ENCODE data around the gene SDHAF2. TPM values are rescaled to one million over a fixed set of nuclear protein-coding genes. Genes with fewer than 3 reads are reported as not detected.
"Not testable (repeated sequence)": the region's sequence is repeated elsewhere in the genome, so short reads cannot be mapped to it uniquely, and the experiment has no call there.

The SDHAF2 gene
- total RNA-seq, 1 donor from 2014 or later, result 68.5 TPM

GRCh38 chr11:61474013-61474643 lies 44.2 kb downstream of the SDHAF2 start:
- FAIRE-seq, result no peak

GRCh38 chr11:61475433-61475832 lies 45.5 kb downstream of the SDHAF2 start:
- no peak for DNase-seq (ENCODE audit: low spot score in 2 of 2)
- FAIRE-seq, result no peak

More at GRCh38 chr11:61474013-61474643, 44.2 kb downstream of the SDHAF2 start:
- DNase-seq (ENCODE audit: low spot score in 2 of 2), result no peak

DNA sequence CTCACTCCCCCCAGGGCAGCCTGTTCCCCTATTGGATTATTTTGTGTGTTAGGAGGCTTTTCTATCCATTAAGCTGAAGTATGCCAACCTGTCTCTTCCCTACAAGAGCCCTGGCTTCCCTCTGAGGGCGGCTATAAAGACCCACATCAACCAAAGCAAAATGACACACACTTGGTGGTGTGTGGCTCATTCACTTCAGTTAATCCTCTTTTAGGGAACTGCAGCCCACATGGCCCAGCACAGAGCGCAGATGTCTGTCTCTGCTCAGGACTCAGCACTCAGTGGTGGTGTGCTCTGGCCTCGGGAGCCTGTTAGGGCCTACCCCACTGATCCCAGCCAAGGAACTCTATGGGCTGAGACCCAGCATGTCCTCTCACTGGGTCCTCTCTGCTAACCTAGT lies 46.4 kb downstream of the SDHAF2 start:
- no peak for FAIRE-seq
- DNase-seq (ENCODE audit: low spot score in 2 of 2), result no peak

DNA sequence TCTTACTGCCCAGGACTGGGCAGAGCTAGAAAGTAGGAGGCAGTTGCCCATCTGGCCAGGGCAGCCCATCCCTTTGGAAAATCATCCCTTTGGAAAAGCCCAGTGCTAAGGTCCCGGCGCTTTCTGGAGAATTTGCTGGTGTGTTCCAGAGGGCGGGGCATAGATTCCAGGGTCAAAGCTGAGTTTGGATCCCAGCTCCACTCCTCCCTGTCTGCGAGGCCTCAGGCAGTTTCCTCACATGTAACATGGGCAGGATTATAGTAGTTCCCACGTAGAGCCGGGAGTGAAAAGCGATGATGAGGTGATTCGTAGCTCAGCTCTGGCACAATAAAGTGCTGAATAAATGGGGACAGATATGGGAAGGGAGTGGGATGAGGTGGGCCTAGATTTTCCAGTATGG lies 47.2 kb downstream of the SDHAF2 start:
- FAIRE-seq, result no peak
- DNase-seq (ENCODE audit: low spot score in 2 of 2), result peak in 1 of 2 donors; percentile 1

DNA sequence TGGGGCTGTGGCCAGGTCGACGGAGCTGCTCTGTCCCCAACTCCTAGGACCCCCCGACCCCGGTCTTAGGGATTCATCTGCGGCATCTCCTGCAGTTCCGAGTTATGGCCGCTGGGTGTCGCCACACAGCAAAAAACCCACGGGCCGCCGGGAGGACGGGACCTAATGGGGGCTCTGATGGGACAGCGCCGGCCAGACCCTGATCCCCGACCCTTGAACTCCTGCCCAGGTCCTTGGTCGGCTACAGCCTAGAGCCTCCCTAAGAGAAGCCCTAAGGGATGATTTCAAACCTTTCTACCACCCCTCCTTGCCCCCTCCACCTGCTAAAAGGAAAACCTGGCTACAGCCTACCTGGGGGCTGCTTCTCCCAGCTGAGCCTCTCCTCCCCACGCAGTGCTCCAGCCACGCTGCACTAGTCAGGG lies 47.8 kb downstream of the SDHAF2 start:
- DNase-seq (ENCODE audit: low spot score in 2 of 2) (peak in 1 of 2 donors; percentile 68), FAIRE-seq (no peak)

- not testable (repeated sequence) for FAIRE-seq; DNase-seq (ENCODE audit: low spot score in 2 of 2)
Observed at GRCh38 chr11:61479360-61480058, 49.6 kb downstream of the SDHAF2 start.

DNA sequence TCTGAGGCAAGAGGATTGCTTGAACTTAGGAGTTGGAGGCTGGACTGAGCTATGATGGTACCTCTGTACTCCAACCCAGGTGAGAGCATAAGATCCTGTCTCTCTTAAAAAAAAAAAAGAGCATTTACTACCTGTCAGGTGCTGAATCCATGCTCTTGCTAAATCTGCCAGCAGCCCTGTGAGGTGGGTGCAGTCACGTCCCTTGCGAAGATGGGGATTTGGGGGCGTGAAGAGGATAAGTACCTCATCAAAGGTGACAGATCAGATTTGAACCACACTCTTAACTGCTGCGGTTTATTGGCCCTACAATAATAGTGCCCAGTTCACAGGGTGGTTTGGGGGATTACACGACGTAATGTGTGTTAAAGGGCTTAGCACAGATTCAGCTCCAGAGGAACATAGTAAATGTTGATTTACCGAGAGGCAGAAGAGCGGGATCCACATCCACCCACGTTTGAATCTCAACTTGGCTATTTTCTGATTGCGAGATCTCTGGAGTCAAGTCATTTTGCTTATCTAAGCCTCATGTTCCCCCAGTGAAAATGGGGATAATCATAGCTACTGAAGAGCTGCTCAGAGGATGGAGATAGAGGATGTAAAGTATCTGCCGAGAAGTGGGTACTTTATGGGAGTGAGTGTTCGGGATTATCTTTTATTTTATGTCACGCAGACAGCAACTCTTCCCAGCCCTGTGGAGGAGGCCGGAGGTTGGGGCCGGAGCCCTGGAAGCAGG lies 50.5 kb downstream of the SDHAF2 start:
- DNase-seq (ENCODE audit: low spot score in 2 of 2) (peak in 1 of 2 donors; percentile 21), FAIRE-seq (no peak)

GRCh38 chr11:61480994-61481335 lies 51.0 kb downstream of the SDHAF2 start:
- no peak for FAIRE-seq
- peak in 1 of 2 donors; percentile 51 for DNase-seq (ENCODE audit: low spot score in 2 of 2)

GRCh38 chr11:61481806-61482205 lies 51.9 kb downstream of the SDHAF2 start:
- DNase-seq (ENCODE audit: low spot score in 2 of 2), result peak in 1 of 2 donors; percentile 4
- FAIRE-seq, result no peak

GRCh38 chr11:61482513-61482912 lies 52.6 kb downstream of the SDHAF2 start:
- FAIRE-seq, result no peak
- peak in 1 of 2 donors; percentile 22 for DNase-seq (ENCODE audit: low spot score in 2 of 2)

DNA sequence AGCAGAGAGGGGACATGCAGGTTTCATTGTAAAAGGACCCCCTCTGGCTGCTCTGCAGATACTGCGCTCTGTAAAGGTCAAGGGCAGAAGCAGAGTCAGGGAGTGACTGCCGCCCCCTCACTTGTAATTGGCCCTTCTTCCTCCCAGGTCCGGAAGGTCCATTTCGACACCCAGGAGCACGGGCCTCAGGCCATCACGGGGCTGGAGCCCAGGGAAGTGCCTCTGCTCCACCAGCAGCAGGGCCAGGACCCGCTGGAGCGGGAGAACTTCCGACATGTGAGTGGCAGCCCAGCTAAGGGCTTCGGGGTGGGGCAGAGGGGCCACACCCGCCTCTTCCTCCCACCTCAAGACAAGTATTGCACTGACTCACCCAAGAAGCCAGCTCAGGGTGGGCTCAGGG lies 54.6 kb downstream of the SDHAF2 start:
- no peak for FAIRE-seq

DNA sequence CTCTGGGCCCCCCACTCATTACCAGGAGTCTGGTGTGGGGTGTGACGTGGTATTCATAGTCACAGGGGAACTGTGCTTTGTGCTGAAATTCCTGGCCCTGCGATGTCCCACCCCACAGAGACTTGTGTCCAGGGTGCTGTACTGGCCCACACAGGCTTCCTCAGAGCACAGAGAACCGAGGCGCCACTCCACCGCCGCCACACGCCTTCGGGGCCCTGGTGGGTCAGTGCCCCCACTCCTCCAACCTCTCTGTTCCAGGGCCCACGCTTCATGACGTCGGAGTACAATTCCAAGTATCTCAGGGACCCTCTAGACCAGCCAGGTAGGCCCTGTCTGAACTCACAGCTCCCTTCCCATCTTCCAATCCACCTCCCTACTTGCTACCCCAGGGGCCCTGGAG lies 55.2 kb downstream of the SDHAF2 start:
- FAIRE-seq (no peak), DNase-seq (ENCODE audit: low spot score in 2 of 2) (peak in 1 of 2 donors; percentile 2)

More for the DNA sequence above, 54.6 kb downstream of the SDHAF2 start:
- peak in 1 of 2 donors; percentile 8 for DNase-seq (ENCODE audit: low spot score in 2 of 2)

DNA sequence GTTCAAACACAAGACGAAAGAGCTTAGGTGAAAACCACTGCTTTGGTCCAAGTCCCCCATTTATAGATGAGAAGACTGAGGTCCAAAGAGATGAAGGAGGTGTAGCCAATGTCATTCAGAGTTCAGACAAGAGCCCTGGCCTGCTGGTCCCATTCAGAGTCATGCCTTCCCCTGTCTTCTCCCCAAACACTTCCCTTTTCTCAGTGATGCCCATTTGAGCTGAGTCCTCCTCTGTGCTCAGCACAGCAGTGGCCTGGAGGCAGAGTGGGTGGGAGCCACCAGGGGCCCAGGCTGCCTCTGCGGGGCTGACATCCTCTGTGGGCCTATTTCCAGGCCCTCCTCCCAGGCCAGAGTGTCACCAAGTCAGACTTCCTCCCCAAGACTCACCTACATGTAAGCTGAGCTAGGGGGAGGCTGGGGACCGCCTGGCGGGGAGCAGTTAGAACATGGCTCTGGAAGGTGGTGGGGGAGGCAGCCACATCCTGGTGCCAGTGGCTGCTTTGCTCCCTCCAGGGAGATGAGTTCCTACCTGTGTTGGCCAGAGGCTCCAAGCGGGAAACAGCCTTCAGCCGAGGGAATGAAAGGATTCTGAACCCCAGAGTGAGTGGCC lies 56.2 kb downstream of the SDHAF2 start:
- DNase-seq (ENCODE audit: low spot score in 2 of 2) (peak in 1 of 2 donors; percentile 5), FAIRE-seq (no peak)

DNA sequence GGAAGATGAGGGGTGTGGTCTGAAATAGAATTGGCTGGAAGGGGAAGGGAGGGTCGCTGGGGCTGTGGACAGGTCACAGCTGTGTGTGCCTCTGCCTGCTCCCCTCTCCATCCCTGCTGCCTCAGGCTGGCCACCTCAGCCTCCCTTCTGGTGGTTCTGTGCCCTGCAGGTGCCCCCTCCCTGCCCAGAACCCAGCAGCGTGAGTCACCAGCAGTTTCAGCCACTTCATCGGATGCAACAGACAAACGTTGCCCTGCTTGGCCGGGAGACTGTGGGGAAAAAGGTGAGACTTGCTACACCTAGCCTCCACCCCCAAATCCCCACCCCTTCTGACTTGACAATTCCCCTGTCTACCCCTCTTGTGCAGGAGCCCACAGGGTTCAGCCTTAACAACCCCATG lies 56.9 kb downstream of the SDHAF2 start:
- no peak for FAIRE-seq

DNA sequence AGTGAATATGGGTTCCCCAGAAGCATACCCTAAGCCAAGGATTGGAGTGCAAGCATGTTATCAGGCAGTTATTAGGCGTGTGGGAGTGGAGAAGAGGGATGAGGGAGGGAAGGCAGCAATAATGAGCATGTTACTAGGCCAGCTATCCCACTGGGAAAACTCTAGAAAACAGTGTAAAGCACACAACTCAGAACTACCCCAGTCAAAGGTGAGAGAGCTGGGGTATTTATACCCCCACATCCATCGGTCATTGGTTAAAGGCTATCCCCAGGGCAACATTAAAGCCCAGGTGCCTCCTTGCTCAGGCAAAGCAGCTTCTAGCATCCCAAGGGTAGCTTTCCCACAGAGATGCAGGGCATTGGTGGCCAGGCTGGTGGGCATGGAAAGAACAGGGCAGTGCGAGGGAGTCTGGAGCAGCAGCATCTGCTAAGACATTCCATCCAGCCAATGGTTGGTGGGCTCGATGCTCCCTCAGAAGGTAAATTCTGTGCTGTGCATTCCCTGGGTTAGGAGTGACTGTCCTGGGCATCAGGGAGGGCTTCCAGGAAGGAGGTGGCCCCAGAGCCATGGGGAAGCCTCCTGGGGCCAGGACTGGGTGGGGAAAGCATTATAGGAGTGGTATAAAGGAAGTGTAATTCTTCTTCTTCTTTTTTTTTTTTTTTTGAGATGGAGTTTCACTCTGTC lies 57.6 kb downstream of the SDHAF2 start:
- no peak for DNase-seq (ENCODE audit: low spot score in 2 of 2)
- no peak for FAIRE-seq

More for the DNA sequence above, 56.9 kb downstream of the SDHAF2 start:
- no peak for DNase-seq (ENCODE audit: low spot score in 2 of 2)

- no peak for DNase-seq (ENCODE audit: low spot score in 2 of 2)
- FAIRE-seq, result no peak
Observed at GRCh38 chr11:61488651-61489291, 58.8 kb downstream of the SDHAF2 start.

GRCh38 chr11:61489833-61490721 lies 60.2 kb downstream of the SDHAF2 start:
- FAIRE-seq (no peak), DNase-seq (ENCODE audit: low spot score in 2 of 2) (no peak)

- FAIRE-seq (no peak), DNase-seq (ENCODE audit: low spot score in 2 of 2) (no peak)
Observed at GRCh38 chr11:61491736-61492395, 61.9 kb downstream of the SDHAF2 start.
